WTC11 (cell line): ENCODE results near the gene PIGO. TPM values are rescaled to one million over a fixed set of nuclear protein-coding genes. Genes with fewer than 3 reads are reported as not detected.

Experiments used
- ATAC-seq: fragments of 200-7000 bp; cut with Tn5 transposase; 2 replicates; pipeline ENCODE4 v1.10.0; 2021; ENCODE audit warnings: mild to moderate bottlenecking, moderate library complexity
- CTCF ChIA-PET: fragments of 300-600 bp; sonication (Branson Sonifier 250); formaldehyde crosslinking; loops from one replicate; lab custom pipeline; 2021; ENCODE audit warnings: antibody characterized with exemption; lab: Charles Lee
- POLR2A ChIA-PET: fragments of 350-600 bp; sonication (Branson Sonifier 250); formaldehyde crosslinking; loops from one replicate; lab custom pipeline; 2021; ENCODE audit warnings: antibody characterized with exemption; lab: Charles Lee
- DNase-seq: peaks from one replicate; pipeline ENCODE4 v3.0.0; 2021; ENCODE audit warnings: low spot score
- H3K27ac Mint-ChIP-seq: 2 replicates; pipeline ENCODE4 v1.8.0; 2021; ENCODE audit warnings: mixed read lengths
- H3K27me3 Mint-ChIP-seq: 2 replicates; pipeline ENCODE4 v1.8.0; 2021; ENCODE audit warnings: low read depth, mild to moderate bottlenecking, moderate library complexity, mixed read lengths
- H3K36me3 Mint-ChIP-seq: 2 replicates; pipeline ENCODE4 v1.8.0; 2021; ENCODE audit warnings: mixed read lengths
- H3K4me1 Mint-ChIP-seq: 2 replicates; pipeline ENCODE4 v1.8.0; 2022; ENCODE audit warnings: mixed read lengths
- H3K4me3 Mint-ChIP-seq: 2 replicates; pipeline ENCODE4 v1.8.0; 2021; ENCODE audit warnings: mild to moderate bottlenecking, moderate library complexity, mixed read lengths
- H3K9me3 Mint-ChIP-seq: 2 replicates; pipeline ENCODE4 v1.8.0; 2021; ENCODE audit warnings: mixed read lengths
- CBFB ChIP-seq: sonication (generic); formaldehyde crosslinking; IDR thresholded peaks from 2 replicates; pipeline ENCODE4 v1.8.1; 2022; ENCODE audit warnings: mild to moderate bottlenecking, low read depth, missing genetic modification reagents
- EMX1 ChIP-seq: fragments of 250-450 bp; sonication (Bioruptor Pico); IDR thresholded peaks from 2 replicates; pipeline ENCODE4 v1.8.0; 2021; ENCODE audit warnings: mild to moderate bottlenecking
- ESRRA ChIP-seq: sonication (generic); formaldehyde crosslinking; IDR thresholded peaks from 2 replicates; pipeline ENCODE4 v1.8.1; 2022; ENCODE audit warnings: mild to moderate bottlenecking, missing genetic modification reagents, borderline replicate concordance
- FOXP4 ChIP-seq: sonication (generic); formaldehyde crosslinking; IDR thresholded peaks from 2 replicates; pipeline ENCODE4 v1.8.0; 2022; ENCODE audit warnings: mild to moderate bottlenecking, missing genetic modification reagents
- NFE2L1 ChIP-seq: sonication (generic); formaldehyde crosslinking; IDR thresholded peaks from 2 replicates; pipeline ENCODE4 v1.8.1; 2023; ENCODE audit warnings: missing genetic modification reagents
- NR3C1 ChIP-seq: sonication (generic); formaldehyde crosslinking; conservative IDR thresholded peaks from 2 replicates; pipeline ENCODE4 v1.8.1; 2023; ENCODE audit warnings: low read depth, mild to moderate bottlenecking, missing genetic modification reagents
- SMAD3 ChIP-seq: sonication (generic); formaldehyde crosslinking; IDR thresholded peaks from 2 replicates; pipeline ENCODE4 v1.8.0; 2022; ENCODE audit warnings: missing genetic modification reagents, mild to moderate bottlenecking, borderline replicate concordance
- TEAD1 ChIP-seq: sonication (generic); formaldehyde crosslinking; IDR thresholded peaks from 2 replicates; pipeline ENCODE4 v1.8.0; 2022; ENCODE audit warnings: mild to moderate bottlenecking, missing genetic modification reagents
- ZBTB21 ChIP-seq: sonication (generic); formaldehyde crosslinking; IDR thresholded peaks from 2 replicates; pipeline ENCODE4 v1.8.1; 2023; ENCODE audit warnings: mild to moderate bottlenecking, missing genetic modification reagents, borderline replicate concordance
- ZNF219 ChIP-seq: sonication (generic); formaldehyde crosslinking; IDR thresholded peaks from 2 replicates; pipeline ENCODE4 v1.8.0; 2023; ENCODE audit warnings: missing genetic modification reagents, mild to moderate bottlenecking, borderline replicate concordance
- ZNF232 ChIP-seq: sonication (generic); formaldehyde crosslinking; IDR thresholded peaks from 2 replicates; pipeline ENCODE4 v1.8.0; 2022; ENCODE audit warnings: mild to moderate bottlenecking, missing genetic modification reagents
- total RNA-seq: library from RNA; stranded (reverse); gene quantifications from 3 replicates; pipeline ENCODE4 v1.2.3, GENCODE V29; 2021
- TF ChIP-seq, protein P1 (sequence below): sonication (generic); formaldehyde crosslinking; IDR thresholded peaks from 2 replicates; pipeline ENCODE4 v1.8.1; 2022; ENCODE audit warnings: mild to moderate bottlenecking, missing genetic modification reagents, moderate library complexity, borderline replicate concordance
- TF ChIP-seq, protein P2 (sequence below): sonication (generic); formaldehyde crosslinking; IDR thresholded peaks from 2 replicates; pipeline ENCODE4 v1.8.1; 2023; ENCODE audit warnings: mild to moderate bottlenecking, moderate library complexity, missing genetic modification reagents
- TF ChIP-seq, protein P3 (sequence below): sonication (generic); formaldehyde crosslinking; IDR thresholded peaks from 2 replicates; pipeline ENCODE4 v1.8.1; 2023; ENCODE audit warnings: mild to moderate bottlenecking, missing genetic modification reagents
- TF ChIP-seq, protein P4 (sequence below): sonication (generic); formaldehyde crosslinking; IDR thresholded peaks from 2 replicates; pipeline ENCODE4 v1.8.1; 2022; ENCODE audit warnings: low read depth, missing genetic modification reagents, borderline replicate concordance

PIGO gene
- total RNA-seq, 1 experiment from 2014 or later: 23.8 TPM

GRCh38 chr9:35112257-35113020 is 16.0 kb upstream of the PIGO start:
- Mint-ChIP-seq H3K27ac (peak overlapping the region; percentile 75), H3K9me3 (no peaks in the 10 kb centered on the region), H3K27me3 (no peaks in the 10 kb centered on the region), H3K36me3 (no peaks in the 10 kb centered on the region), H3K4me3 (peak overlapping the region; percentile 71), H3K4me1 (peaks cover 36% of the 10 kb centered on the region)
- ATAC-seq (no peak), DNase-seq (no peak)
- POLR2A ChIA-PET: interaction anchor here (1.1 to 1.8 kb wide), 3 partner anchors 9 to 577 kb away, joined by 4 to 5 read pairs (median 5); partner anchors contain the start of genes FANCG and STOML2
- TF ChIP-seq TEAD1 (CRISPR knock-in tag): no peak
- TF ChIP-seq, protein P1, sequence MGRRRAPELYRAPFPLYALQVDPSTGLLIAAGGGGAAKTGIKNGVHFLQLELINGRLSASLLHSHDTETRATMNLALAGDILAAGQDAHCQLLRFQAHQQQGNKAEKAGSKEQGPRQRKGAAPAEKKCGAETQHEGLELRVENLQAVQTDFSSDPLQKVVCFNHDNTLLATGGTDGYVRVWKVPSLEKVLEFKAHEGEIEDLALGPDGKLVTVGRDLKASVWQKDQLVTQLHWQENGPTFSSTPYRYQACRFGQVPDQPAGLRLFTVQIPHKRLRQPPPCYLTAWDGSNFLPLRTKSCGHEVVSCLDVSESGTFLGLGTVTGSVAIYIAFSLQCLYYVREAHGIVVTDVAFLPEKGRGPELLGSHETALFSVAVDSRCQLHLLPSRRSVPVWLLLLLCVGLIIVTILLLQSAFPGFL (CRISPR knock-in tag): no peak
- no peak for TF ChIP-seq NFE2L1 (CRISPR knock-in tag)
- no peak for TF ChIP-seq ZNF219 (CRISPR knock-in tag)
- no peak for TF ChIP-seq ZBTB21 (CRISPR knock-in tag)
- no peak for TF ChIP-seq FOXP4
- no peak for TF ChIP-seq ZNF232 (CRISPR knock-in tag)
- TF ChIP-seq ESRRA (CRISPR knock-in tag): no peak
- no peak for TF ChIP-seq CBFB (CRISPR knock-in tag)
- TF ChIP-seq EMX1 (CRISPR knock-in tag): no peak
- TF ChIP-seq, protein P2, sequence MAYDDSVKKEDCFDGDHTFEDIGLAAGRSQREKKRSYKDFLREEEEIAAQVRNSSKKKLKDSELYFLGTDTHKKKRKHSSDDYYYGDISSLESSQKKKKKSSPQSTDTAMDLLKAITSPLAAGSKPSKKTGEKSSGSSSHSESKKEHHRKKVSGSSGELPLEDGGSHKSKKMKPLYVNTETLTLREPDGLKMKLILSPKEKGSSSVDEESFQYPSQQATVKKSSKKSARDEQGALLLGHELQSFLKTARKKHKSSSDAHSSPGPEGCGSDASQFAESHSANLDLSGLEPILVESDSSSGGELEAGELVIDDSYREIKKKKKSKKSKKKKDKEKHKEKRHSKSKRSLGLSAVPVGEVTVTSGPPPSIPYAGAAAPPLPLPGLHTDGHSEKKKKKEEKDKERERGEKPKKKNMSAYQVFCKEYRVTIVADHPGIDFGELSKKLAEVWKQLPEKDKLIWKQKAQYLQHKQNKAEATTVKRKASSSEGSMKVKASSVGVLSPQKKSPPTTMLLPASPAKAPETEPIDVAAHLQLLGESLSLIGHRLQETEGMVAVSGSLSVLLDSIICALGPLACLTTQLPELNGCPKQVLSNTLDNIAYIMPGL (CRISPR knock-in tag): no peak
- TF ChIP-seq SMAD3 (CRISPR knock-in tag): no peak
- TF ChIP-seq, protein P3, sequence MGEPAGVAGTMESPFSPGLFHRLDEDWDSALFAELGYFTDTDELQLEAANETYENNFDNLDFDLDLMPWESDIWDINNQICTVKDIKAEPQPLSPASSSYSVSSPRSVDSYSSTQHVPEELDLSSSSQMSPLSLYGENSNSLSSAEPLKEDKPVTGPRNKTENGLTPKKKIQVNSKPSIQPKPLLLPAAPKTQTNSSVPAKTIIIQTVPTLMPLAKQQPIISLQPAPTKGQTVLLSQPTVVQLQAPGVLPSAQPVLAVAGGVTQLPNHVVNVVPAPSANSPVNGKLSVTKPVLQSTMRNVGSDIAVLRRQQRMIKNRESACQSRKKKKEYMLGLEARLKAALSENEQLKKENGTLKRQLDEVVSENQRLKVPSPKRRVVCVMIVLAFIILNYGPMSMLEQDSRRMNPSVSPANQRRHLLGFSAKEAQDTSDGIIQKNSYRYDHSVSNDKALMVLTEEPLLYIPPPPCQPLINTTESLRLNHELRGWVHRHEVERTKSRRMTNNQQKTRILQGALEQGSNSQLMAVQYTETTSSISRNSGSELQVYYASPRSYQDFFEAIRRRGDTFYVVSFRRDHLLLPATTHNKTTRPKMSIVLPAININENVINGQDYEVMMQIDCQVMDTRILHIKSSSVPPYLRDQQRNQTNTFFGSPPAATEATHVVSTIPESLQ (CRISPR knock-in tag): no peak
- no peak for TF ChIP-seq NR3C1 (CRISPR knock-in tag)
- TF ChIP-seq, protein P4, sequence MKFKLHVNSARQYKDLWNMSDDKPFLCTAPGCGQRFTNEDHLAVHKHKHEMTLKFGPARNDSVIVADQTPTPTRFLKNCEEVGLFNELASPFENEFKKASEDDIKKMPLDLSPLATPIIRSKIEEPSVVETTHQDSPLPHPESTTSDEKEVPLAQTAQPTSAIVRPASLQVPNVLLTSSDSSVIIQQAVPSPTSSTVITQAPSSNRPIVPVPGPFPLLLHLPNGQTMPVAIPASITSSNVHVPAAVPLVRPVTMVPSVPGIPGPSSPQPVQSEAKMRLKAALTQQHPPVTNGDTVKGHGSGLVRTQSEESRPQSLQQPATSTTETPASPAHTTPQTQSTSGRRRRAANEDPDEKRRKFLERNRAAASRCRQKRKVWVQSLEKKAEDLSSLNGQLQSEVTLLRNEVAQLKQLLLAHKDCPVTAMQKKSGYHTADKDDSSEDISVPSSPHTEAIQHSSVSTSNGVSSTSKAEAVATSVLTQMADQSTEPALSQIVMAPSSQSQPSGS (CRISPR knock-in tag): no peak
- CTCF ChIA-PET: interaction anchor here (1.2 to 2.0 kb wide), 8 partner anchors 9 to 584 kb away, joined by 3 to 12 read pairs (median 6); partner anchors contain the start of genes PIGO and STOML2
